IMR-90 (cell line): ENCODE data around the gene GOLGA8A. TPM values are rescaled to one million over a fixed set of nuclear protein-coding genes. Genes with fewer than 3 reads are reported as not detected.

Experiments
- ATAC-seq: fragments of 200-7000 bp; cut with Tn5 transposase; 2 replicates; pipeline ENCODE4 v1.9.1; 2020; ENCODE audit warnings: low read depth, mild to moderate bottlenecking, moderate library complexity
- BruUV-seq: library from RNA; stranded (reverse); fragments of 400-500 nt; replicated peaks from 2 replicates; lab custom pipeline; 2021; lab: Mats Ljungman, UMichigan
- CTCF ChIA-PET: fragments of 300-600 bp; formaldehyde crosslinking; extraction: SDS; loops from one replicate; lab custom pipeline; 2021; ENCODE audit warnings: antibody characterized with exemption; lab: Yijun Ruan, JAX
- POLR2A ChIA-PET: fragments of 300-600 bp; sonication (Branson Sonifier 250); formaldehyde crosslinking; loops from one replicate; lab custom pipeline; 2022; ENCODE audit warnings: antibody characterized with exemption; ENCODE audit not compliant: unreplicated experiment; lab: Charles Lee
- DNase-seq: peaks from one replicate; pipeline ENCODE4 v3.0.0; 2013
- H2AFZ ChIP-seq: replicated peaks from 2 replicates; pipeline ENCODE3; 2013; ENCODE audit warnings: low read length, mild to moderate bottlenecking; ENCODE audit not compliant: poor library complexity
- H2AK5ac ChIP-seq: 2 replicates; pipeline ENCODE4 v1.6.1; 2013; ENCODE audit warnings: low read depth, low read length, inconsistent platforms
- H2AK9ac ChIP-seq: replicated peaks from 2 replicates; pipeline ENCODE3; 2013; ENCODE audit warnings: mild to moderate bottlenecking, low read depth, low read length, moderate library complexity; ENCODE audit not compliant: poor library complexity
- H2BK120ac ChIP-seq: 2 replicates; pipeline ENCODE4 v1.6.1; 2013; ENCODE audit warnings: low read depth, low read length, inconsistent platforms
- H2BK15ac ChIP-seq: 3 replicates; pipeline ENCODE4 v1.6.1; 2013; ENCODE audit warnings: low read depth, low read length, inconsistent platforms
- H2BK20ac ChIP-seq: 2 replicates; pipeline ENCODE4 v1.6.1; 2013; ENCODE audit warnings: low read depth, mild to moderate bottlenecking, inconsistent platforms, low read length, moderate library complexity
- H2BK5ac ChIP-seq: 2 replicates; pipeline ENCODE4 v1.6.1; 2013; ENCODE audit warnings: mild to moderate bottlenecking, low read depth, low read length, inconsistent platforms; ENCODE audit not compliant: poor library complexity, severe bottlenecking
- H3K14ac ChIP-seq: replicated peaks from 2 replicates; pipeline ENCODE4 v1.6.1; 2013; ENCODE audit warnings: low read depth, low read length, inconsistent platforms
- H3K18ac ChIP-seq: 2 replicates; pipeline ENCODE4 v1.6.1; 2013; ENCODE audit warnings: low read depth, low read length, control low read depth
- H3K23ac ChIP-seq: 2 replicates; pipeline ENCODE4 v1.6.1; 2013; ENCODE audit warnings: low read depth, low read length, inconsistent platforms
- H3K27ac ChIP-seq: 2 replicates; pipeline ENCODE4 v1.5.1; 2013; ENCODE audit warnings: mild to moderate bottlenecking, control low read depth, low read length; ENCODE audit not compliant: insufficient read depth
- H3K27me3 ChIP-seq: 2 replicates; pipeline ENCODE4 v1.6.1; 2013; ENCODE audit warnings: low read length; ENCODE audit not compliant: control insufficient read depth, insufficient read depth
- H3K36me3 ChIP-seq: 2 replicates; pipeline ENCODE4 v1.6.1; 2013; ENCODE audit warnings: low read length, mixed read lengths; ENCODE audit not compliant: control insufficient read depth, insufficient read depth
- H3K4ac ChIP-seq: 2 replicates; pipeline ENCODE4 v1.6.1; 2013; ENCODE audit warnings: low read depth, low read length, inconsistent platforms
- H3K4me1 ChIP-seq: 2 replicates; pipeline ENCODE4 v1.6.1; 2013; ENCODE audit warnings: low read length, mixed read lengths; ENCODE audit not compliant: control insufficient read depth, insufficient read depth
- H3K4me2 ChIP-seq: 2 replicates; pipeline ENCODE4 v1.6.1; 2013; ENCODE audit warnings: low read depth, mild to moderate bottlenecking, control low read depth, low read length, moderate library complexity
- H3K4me3 ChIP-seq: 2 replicates; pipeline ENCODE4 v1.5.1; 2013; ENCODE audit warnings: low read depth, mild to moderate bottlenecking, control low read depth, low read length, moderate library complexity; ENCODE audit not compliant: insufficient read depth
- H3K56ac ChIP-seq: 2 replicates; pipeline ENCODE4 v1.6.1; 2013; ENCODE audit warnings: low read length, inconsistent platforms; ENCODE audit not compliant: insufficient read depth; ENCODE audit errors: extremely low read depth
- H3K79me1 ChIP-seq, 2 experiments: 2 replicates each; pipeline ENCODE4 v1.6.1; 2013; ENCODE audit warnings: low read length in 2 of 2, inconsistent platforms in 1 of 2, low read depth in 1 of 2
- H3K9ac ChIP-seq: 2 replicates; pipeline ENCODE4 v1.6.1; 2013; ENCODE audit warnings: low read depth, low read length, control low read depth
- H3K9me1 ChIP-seq: 2 replicates; pipeline ENCODE4 v1.6.1; 2013; ENCODE audit warnings: low read length, inconsistent platforms; ENCODE audit not compliant: insufficient read depth
- H3K9me3 ChIP-seq: 2 replicates; pipeline ENCODE4 v1.6.1; 2013; ENCODE audit warnings: low read length; ENCODE audit not compliant: control insufficient read depth, insufficient read depth
- H4K20me1 ChIP-seq: 2 replicates; pipeline ENCODE4 v1.6.1; 2013; ENCODE audit warnings: low read length, inconsistent platforms; ENCODE audit not compliant: insufficient read depth
- H4K5ac ChIP-seq: 2 replicates; pipeline ENCODE4 v1.6.1; 2013; ENCODE audit warnings: mild to moderate bottlenecking, low read depth, low read length, control low read depth
- H4K8ac ChIP-seq, 2 experiments: 2 replicates each; pipeline ENCODE4 v1.6.1; 2013; ENCODE audit warnings: low read depth in 2 of 2, low read length in 2 of 2, control low read depth in 1 of 2, inconsistent platforms in 1 of 2
- H4K91ac ChIP-seq: 2 replicates; pipeline ENCODE4 v1.6.1; 2013; ENCODE audit warnings: low read depth, low read length, inconsistent platforms; ENCODE audit not compliant: insufficient read depth
- BHLHE40 ChIP-seq: fragments of 150-350 bp; IDR thresholded peaks from 2 replicates; pipeline ENCODE4 v1.6.1; 2016; ENCODE audit warnings: mild to moderate bottlenecking, low read depth, low read length
- CEBPB ChIP-seq: IDR thresholded peaks from 2 replicates; pipeline ENCODE4 v1.6.1; 2012; ENCODE audit warnings: low read depth, low read length, improper control_type of control experiment
- CHD1 ChIP-seq: IDR thresholded peaks from 2 replicates; pipeline ENCODE4 v1.6.1; 2012; ENCODE audit warnings: low read depth, low read length, improper control_type of control experiment
- CTCF ChIP-seq: conservative IDR thresholded peaks from 2 replicates; pipeline ENCODE4 v1.5.1; 2012; ENCODE audit warnings: mild to moderate bottlenecking, low read depth, low read length, improper control_type of control experiment
- ELK1 ChIP-seq: fragments of 150-350 bp; IDR thresholded peaks from 2 replicates; pipeline ENCODE4 v1.6.1; 2016; ENCODE audit warnings: low read depth, mild to moderate bottlenecking, low read length, moderate library complexity, borderline replicate concordance
- FOS ChIP-seq: fragments of 150-350 bp; IDR thresholded peaks from 2 replicates; pipeline ENCODE4 v1.6.1; 2016; ENCODE audit warnings: low read depth, low read length
- MAFK ChIP-seq: IDR thresholded peaks from 2 replicates; pipeline ENCODE4 v1.6.1; 2012; ENCODE audit warnings: low read depth, low read length, improper control_type of control experiment
- MAZ ChIP-seq: IDR thresholded peaks from 2 replicates; pipeline ENCODE4 v1.6.1; 2012; ENCODE audit warnings: low read depth, mild to moderate bottlenecking, low read length, improper control_type of control experiment, moderate library complexity, borderline replicate concordance
- MXI1 ChIP-seq: IDR thresholded peaks from 2 replicates; pipeline ENCODE4 v1.6.1; 2012; ENCODE audit warnings: low read depth, mild to moderate bottlenecking, low read length, moderate library complexity, borderline replicate concordance
- NFE2L2 ChIP-seq: fragments of 150-350 bp; IDR thresholded peaks from 2 replicates; pipeline ENCODE4 v1.6.1; 2016; ENCODE audit warnings: low read depth, mild to moderate bottlenecking, low read length
- POLR2A ChIP-seq: IDR thresholded peaks from 2 replicates; pipeline ENCODE4 v1.6.1; 2012; ENCODE audit warnings: mild to moderate bottlenecking, low read depth, low read length
- RAD21 ChIP-seq: IDR thresholded peaks from 2 replicates; pipeline ENCODE4 v1.6.1; 2012; ENCODE audit warnings: low read length, improper control_type of control experiment
- RCOR1 ChIP-seq: IDR thresholded peaks from 2 replicates; pipeline ENCODE4 v1.6.1; 2012; ENCODE audit warnings: mild to moderate bottlenecking, low read length, improper control_type of control experiment; ENCODE audit not compliant: insufficient replicate concordance
- RFX5 ChIP-seq: IDR thresholded peaks from 2 replicates; pipeline ENCODE4 v1.8.0; 2012; ENCODE audit warnings: low read depth, mild to moderate bottlenecking, low read length, moderate library complexity
- SMC3 ChIP-seq: fragments of 150-350 bp; IDR thresholded peaks from 2 replicates; pipeline ENCODE4 v1.6.1; 2016; ENCODE audit warnings: low read depth, mild to moderate bottlenecking, antibody characterized with exemption, low read length, moderate library complexity
- USF2 ChIP-seq: fragments of 150-350 bp; IDR thresholded peaks from 2 replicates; pipeline ENCODE4 v1.6.1; 2017; ENCODE audit warnings: mild to moderate bottlenecking, antibody characterized with exemption, low read length, low read depth
- WGBS, 2 experiments: methylation state at CpG; one replicate each; pipeline versions ENCODE4 v1.1.5 to v1.1.7; 2013; ENCODE audit warnings: missing lambda C conversion rate in 2 of 2; ENCODE audit not compliant: insufficient read length in 1 of 2; ENCODE audit errors: extremely low coverage in 2 of 2; 5-methylcytosine and 5-hydroxymethylcytosine counted together
- dilution Hi-C: fragments of 300-500 bp; cut with HindIII; formaldehyde crosslinking; loops from one replicate; pipeline ENCODE4 v1.14.3; 2018; ENCODE audit warnings: low sequenced_read_pairs; ENCODE audit not compliant: unreplicated experiment
- in situ Hi-C: fragments of 300-500 bp; cut with MboI; formaldehyde crosslinking; loops from 3 replicates; pipeline ENCODE4 v1.14.3; 2019; ENCODE audit warnings: low sequenced_read_pairs, inconsistent platforms, mixed read lengths
- intact Hi-C: fragments of 100-400 bp; cut with micrococcal nuclease; formaldehyde crosslinking; loops from 2 replicates; pipeline ENCODE4 v1.10.0; 2022
- polyA plus RNA-seq, 3 experiments: library from polyadenylated mRNA; depleted of rRNA; stranded (reverse); fragments of >200 nt; gene quantifications; 2 replicates each; pipeline ENCODE4 v1.2.3, GENCODE V29; 2012; ENCODE audit warnings: low replicate concordance in 1 of 3
- total RNA-seq: library from RNA; depleted of rRNA; stranded (reverse); fragments of >200 nt; gene quantifications from 2 replicates; pipeline ENCODE4 v1.2.3, GENCODE V29; 2012

Gene GOLGA8A
- total and polyA plus RNA-seq, 2 of the 4 experiments (the other 2 are of a cell fraction), result 4.7 to 33.8 TPM

- Histone ChIP-seq H3K36me3 (no peaks in the 10 kb centered on the region), H3K27ac (no peak overlapping the region), H2BK5ac (no peak overlapping the region), H3K14ac (no peak overlapping the region), H4K91ac (no peak overlapping the region), H2BK20ac (no peak overlapping the region), H2AK9ac (no peak overlapping the region), H3K4me2 (no peak overlapping the region), H3K4me1 (no peaks in the 10 kb centered on the region), H3K9ac (no peak overlapping the region), H3K18ac (no peak overlapping the region), H3K4me3 (no peak overlapping the region), H4K5ac (no peak overlapping the region), H2AFZ (no peak overlapping the region), H4K20me1 (no peaks in the 10 kb centered on the region), H3K27me3 (peaks cover 2% of the 10 kb centered on the region; the same call in 1 of the 2 replicates), H4K8ac (no peak overlapping the region), H2BK15ac (no peak overlapping the region), H2BK120ac (no peak overlapping the region), H3K79me1 (no peaks in the 10 kb centered on the region), H2AK5ac (no peak overlapping the region), H3K4ac (no peak overlapping the region), H3K23ac (no peak overlapping the region), H3K56ac (no peak overlapping the region), H3K9me3 (no peaks in the 10 kb centered on the region), H3K9me1 (no peaks in the 10 kb centered on the region)
- no peak for TF ChIP-seq RCOR1
- no peak for TF ChIP-seq POLR2A
- no peak for TF ChIP-seq CEBPB
- no peak for TF ChIP-seq MAZ
- no peak for TF ChIP-seq CHD1
- no peak for TF ChIP-seq MAFK
- TF ChIP-seq RAD21, result no peak
- no peak for TF ChIP-seq NFE2L2
- no peak for TF ChIP-seq FOS
- no peak for TF ChIP-seq ELK1
- TF ChIP-seq BHLHE40, result no peak
- no peak for TF ChIP-seq USF2
- no peak for TF ChIP-seq SMC3
- TF ChIP-seq CTCF, result no peak
- no peak for TF ChIP-seq RFX5
- TF ChIP-seq MXI1, result no peak
- DNase-seq (no peak), ATAC-seq (no peak)
- in situ Hi-C loops, result no loop called here
- dilution Hi-C loops, result no loop called here
- WGBS, 2 experiments, result no CpG with 5 or more reads among the region's 3 CpGs
- intact Hi-C loops, result no loop called here
- ChIA-PET POLR2A (no interaction called here), CTCF (no interaction called here)
- BruUV-seq, result no TSS peak
Measured at GRCh38 chr15:34481370-34481769, 43.8 kb upstream of the GOLGA8A start.
